Left forelimb (tissue), 1 donor: ENCODE measurements around the gene LZTS2.
A peak's percentile ranks its signal among the peaks of the same experiment; 100 is the strongest.

Source experiments
- DNase-seq: peaks from one replicate; pipeline ENCODE4 v3.0.0-alpha.2; 2018; ENCODE audit warnings: low spot score

Gene LZTS2

DNA sequence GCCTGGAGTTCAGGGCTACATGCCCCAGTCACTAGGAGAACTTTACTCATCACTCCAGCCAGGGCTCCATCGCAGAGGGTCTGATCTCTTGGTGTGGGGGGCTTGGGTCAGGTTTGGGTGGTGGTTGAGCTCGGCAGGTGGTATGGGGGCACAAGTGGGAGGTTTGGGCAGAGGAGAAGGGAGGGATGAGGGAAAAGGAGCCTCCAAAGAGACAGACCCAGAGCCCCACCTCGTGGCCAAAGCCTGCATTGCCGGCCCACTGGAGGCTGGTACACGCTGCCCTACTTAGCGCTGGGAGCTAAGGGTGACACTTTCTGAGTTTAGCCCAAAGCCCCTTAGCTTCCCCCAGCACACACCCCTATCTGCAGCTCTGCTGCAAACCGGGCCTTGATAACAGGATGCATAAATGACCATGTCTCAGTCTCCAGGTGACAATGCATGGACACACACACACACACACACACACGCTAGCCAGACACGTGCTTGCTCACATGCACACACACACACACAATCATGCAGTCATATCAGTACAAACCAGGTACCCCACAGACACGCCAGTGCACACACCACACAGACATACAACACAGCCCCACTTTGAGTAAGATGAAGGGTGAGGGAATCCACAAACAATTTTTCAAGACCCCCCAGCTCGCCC is 14.7 kb downstream of the LZTS2 start:
- DNase-seq: peak; percentile 88

DNA sequence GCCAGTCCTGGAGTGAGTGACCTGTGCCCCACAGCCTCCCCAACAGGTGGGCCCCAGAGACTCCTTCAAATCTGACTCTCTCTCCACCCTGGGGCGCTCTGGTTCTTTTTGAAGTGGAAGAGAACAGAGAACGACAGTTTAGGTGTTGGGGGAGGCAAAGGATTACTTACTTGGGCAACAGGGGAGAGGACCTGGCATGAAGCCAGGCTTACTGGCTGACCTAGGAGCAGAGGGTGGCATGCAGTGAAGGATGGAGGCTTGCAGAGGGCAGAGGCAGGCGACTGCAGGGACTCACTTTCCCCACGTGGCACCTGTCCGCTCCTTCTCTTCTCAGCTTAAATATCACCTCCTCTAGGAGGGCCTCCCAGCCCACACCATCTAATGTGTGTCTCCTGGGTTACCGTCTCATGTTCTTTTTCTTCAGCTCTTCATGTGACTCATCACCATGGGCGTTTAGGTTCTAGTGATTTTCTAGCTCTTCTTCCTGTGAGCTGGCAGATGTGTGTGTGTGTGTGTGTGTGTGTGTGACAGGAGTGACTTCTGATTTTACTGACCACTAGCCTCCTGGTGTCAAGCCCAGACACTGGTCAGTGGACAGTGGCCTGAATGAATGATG is 15.5 kb downstream of the LZTS2 start:
- no peak for DNase-seq

- DNase-seq: no peak
Observed at GRCh38 chr10:101015582-101015973, 16.0 kb downstream of the LZTS2 start.

DNA sequence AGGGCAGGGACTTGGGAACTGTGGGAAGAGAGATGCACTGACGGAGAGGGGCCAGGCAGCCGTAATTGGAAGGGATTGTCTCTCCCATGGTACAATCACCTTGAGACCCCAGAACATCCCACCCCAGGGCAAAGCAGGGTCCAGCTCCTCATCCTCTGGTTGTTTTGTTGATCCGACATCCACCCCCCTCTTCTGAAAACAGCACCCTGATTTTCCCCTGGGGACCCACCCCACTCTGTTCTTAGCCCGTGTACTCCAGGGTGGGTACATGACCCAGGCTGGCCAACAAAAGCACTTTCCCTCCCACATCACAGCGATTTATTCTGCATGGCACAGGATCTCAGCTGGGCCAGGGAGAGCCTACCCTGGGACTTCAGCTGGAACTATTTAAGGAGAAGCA is 17.2 kb downstream of the LZTS2 start:
- no peak for DNase-seq

GRCh38 chr10:101018118-101018599 is 18.6 kb downstream of the LZTS2 start:
- DNase-seq: no peak

DNA sequence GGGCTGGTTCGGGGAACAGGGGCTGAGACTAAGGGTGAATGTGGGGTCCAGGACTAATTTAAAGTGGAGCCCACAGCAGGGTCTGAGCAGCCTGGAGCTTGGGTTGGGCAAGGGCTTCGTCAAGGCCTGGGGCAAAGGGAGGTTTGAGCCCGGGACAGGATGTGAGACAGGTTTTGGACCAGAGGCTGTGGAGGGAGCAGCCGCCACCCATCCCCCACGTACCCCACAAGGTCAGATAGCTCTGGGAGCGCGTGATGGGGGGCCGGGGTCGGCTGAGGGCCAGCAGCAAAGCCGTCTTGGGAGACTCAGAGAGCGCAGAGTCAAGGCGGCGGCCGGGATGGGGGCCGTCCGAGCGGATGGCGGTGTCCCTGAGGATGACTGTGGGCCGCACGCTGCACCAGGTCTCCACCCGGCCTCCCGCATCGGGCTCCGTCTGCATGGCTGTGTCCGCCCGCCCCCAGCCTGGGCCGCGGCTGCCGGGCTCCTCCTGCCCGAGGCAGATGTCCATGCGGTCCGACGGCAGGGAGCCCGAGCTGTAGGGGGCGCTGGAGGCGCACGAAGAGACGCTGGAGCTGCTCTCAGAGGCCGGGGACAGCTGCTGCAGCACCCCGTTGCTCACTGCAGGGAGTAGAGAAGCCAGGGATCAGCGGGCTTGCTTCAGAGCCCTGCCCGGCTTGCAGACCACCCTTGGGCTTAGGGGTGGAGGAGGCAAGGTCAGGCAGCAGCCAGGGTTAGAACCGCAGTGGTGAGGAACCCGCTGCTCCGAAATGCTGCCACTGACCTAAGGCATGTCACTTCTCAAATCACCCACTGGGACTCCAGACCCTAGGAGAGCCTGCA is 19.2 kb downstream of the LZTS2 start:
- DNase-seq: peak; percentile 84

GRCh38 chr10:101019440-101019703 is 19.8 kb downstream of the LZTS2 start:
- DNase-seq: no peak

DNA sequence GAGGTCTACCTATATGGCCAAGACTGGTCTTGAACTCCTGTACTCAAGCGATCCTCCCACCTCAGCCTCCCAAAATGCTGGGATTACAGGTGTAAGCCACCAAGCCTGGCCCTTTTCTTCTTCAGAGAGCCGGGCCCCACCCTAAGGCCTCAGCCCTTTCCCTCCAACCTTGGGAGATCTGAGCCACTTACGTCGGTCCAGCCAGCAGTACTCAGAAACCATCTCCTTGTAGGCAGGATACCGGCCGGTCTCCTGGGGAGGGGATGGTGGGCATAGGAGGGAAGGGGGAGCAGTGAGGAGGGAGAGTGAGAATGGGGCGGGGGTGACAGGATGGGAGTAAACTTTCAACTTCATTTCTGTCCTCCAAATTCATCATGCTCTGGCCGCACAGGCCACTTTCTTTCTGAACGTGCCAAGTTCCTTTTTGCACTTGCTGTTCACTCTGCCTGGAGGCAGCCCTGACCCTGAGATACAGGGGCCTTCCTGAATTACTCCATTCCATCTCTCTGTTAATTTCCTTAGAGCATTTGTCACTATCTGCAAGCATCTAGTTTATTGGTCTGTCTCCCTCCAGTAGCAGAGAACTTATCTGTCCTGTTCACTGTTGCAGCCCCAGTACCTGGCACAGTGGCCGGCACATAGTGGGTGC is 20.9 kb downstream of the LZTS2 start:
- no peak for DNase-seq

DNA sequence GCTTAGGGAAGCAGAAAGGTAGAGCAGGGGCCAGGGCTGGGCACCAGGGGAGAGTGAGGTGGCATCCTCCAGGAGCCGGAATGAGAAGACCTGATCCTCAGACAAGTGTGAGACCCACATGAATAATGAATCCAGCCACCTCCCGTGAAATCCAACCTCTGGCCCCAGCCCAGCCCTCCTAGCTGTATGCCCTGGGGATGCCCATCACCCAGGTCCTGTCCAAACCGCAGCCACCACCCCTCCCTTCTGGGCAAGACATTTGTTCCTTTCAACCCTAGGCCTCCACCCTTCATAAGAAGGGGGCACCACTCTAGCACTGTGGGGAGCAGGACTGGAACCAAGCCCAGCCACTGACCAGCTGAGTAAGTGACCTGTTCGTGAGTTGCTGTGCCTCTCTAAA is 21.6 kb downstream of the LZTS2 start:
- no peak for DNase-seq

- DNase-seq: no peak
Observed at GRCh38 chr10:101021692-101022251, 22.2 kb downstream of the LZTS2 start.

DNA sequence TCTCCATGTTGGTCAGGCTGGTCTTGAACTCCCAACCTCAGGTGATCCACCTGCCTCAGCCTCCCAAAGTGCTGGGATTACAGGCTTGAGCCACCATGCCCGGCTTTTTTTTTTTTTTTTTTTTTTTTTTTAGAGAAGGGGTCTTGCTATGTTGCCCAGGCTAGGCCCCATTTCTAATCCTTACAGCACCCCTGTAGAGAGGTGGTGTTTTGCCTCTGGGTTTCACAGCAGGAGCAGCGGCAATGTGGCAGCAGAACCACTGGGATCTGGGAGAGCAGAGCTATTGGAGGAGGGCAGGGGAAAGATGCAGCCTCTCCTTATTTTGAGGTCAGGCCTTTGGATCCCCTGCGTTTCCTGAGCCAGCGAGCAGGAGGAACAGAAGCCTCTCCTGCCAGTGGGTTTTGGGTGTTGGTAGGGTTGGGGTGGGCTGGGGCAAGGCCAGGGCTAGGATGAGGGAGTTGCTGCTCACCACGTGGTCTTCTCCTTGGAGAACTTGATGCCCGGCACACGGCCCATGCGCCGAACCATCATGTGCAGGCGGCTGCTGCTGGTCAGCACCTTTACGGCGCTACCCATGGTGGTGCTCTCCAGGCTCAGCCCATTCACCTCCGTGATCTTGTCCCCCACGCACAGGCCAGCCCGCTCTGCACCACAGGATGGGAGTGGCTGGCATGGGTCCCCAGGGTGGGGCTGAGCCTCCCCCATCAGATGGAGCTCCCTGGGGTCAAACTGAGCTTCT is 23.5 kb downstream of the LZTS2 start:
- no peak for DNase-seq

DNA sequence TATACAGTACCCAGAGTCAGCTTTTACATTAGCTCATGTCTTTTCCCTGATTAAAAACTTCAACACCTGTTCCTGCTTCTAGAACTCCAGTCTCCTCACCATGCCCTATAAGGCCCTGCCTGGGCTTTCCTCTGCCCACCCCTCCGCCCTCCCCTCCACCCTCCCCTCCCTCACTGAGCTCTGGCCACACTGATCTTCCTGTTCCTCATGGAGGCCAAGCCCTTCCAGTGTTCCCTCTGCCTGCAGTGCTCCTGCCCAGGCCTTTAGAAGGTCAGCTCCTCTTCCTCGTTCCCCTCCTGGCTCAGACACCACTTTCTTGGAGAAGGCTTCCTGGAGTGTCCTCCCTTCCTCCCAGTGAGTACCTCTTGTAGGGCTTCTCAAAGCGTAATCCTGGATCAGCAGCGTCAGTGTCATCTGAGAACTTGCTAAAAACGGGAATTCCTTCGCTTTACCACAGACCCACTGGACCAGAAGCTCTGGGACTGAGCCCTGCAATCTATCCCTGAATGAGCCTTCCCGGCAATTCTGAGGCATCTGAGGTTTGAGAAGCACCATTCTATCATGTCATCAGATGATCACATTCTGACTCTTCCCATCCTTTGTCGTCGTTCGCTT is 27.6 kb downstream of the LZTS2 start:
- DNase-seq: no peak

- no peak for DNase-seq
Observed at GRCh38 chr10:101028446-101029337, 29.1 kb downstream of the LZTS2 start.

GRCh38 chr10:101029520-101030295 is 30.1 kb downstream of the LZTS2 start:
- no peak for DNase-seq

DNA sequence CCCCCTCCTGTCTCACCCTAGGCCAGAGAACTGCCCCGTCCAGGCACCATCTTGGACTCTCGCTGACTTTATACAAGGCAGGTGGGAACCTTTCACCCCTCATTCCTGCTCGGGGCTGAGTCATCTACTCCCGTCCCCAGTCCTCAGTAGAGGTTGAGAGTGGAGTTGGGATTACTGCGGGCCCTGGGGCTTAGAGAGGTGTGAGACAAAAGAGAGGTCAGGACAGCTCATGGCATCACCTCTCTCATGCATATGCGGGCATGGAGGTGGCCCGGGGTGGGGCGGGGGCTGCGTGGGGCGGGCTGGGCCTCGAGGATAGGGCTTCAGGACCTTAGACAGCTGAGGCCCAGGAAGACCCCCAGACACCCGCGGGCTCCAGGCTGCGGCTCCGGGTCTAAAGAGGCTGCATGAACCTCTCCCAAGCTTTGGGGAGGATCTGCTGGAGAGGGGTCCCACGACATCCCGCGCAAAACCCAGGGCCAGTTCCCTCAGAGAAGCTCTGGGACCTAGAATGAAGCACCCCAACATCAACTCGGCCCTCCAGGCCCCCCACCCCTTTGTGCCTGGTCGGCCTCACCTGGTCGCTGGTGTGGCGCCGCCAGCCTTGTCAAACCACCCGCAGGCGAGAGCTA is 31.0 kb downstream of the LZTS2 start:
- no peak for DNase-seq

DNA sequence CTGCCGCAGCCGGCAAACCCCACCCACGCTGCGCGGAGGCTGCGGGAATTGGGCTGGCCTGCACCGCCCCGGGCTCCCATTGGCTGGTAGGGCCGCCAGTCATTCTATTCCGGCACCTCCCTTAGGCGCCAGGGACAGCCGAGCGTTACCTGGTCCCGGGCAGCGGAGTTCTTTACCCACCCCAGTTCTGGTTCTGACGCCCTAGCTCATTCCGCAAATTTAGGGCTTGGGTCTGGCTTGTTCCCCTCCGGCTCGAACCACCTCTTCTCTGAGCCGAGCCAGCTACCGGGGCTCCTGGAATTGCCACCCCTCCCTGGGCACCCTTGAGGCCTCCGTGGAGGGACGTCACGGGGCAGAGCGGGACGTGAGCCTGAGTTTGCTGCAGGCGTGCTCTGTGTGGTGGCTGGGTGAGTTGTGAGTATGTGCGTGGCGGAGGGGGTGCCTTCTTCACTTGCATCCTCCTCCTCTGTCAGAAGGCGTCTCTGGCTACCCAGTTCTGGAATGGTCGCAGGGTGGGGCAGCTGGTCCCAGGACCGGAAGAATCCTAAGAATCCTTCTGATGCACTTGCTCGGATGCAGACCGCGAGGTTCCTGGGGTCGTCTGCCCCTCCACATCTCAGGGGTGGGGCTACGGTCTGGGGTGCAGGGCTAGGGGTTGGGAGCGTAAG is 31.7 kb downstream of the LZTS2 start, which contains the start of the genes PDZD7 and SFXN3:
TSS of gene PDZD7 (minus strand) at position 2 of the 668 bp plus-strand sequence. CDS start 910 bp downstream, outside the sequence.
TSS of gene SFXN3 (plus strand) at position 107 of the 668 bp plus-strand sequence. CDS start 3,461 bp downstream, outside the sequence.
- DNase-seq: peak; percentile 93

- peak; percentile 87 for DNase-seq
Observed at GRCh38 chr10:101031796-101032636, 32.4 kb downstream of the LZTS2 start.
